ENCODE data around the gene CTIF. TPM values are rescaled to one million over a fixed set of nuclear protein-coding genes. Genes with fewer than 3 reads are reported as not detected.

CTIF gene
- total and polyA plus RNA-seq, 4 donors: 10.6 to 26.7 (median 12.3) TPM

DNA sequence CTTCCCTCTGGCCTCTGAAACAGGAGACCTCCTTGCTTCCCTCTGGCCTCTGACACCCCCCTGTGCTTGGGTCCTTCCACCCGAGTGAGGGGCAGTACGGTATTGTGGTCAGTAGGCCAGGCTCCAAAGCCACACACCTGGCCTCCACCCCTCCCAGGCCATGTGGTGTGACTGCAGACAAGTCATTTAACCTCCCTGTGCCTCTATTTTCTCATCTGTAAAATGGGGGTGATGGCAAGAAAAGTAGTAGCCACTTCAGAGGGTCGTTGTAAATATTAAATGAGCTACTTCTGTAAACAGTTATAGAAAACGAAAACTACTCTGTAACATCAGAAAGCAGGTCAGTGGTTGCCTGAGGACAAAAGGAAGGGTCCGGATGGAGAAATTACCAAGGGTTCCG is 337.8 kb downstream of the CTIF start:
- Histone ChIP-seq H3K27me3 (ENCODE audit: control insufficient read depth in 4 of 4, insufficient read depth in 4 of 4, low read length in 3 of 4) (no peaks in the 10 kb centered on the region), H3K4me3 (ENCODE audit: low read depth in 1 of 3, low read length in 3 of 3) (no peak overlapping the region), H3K4me1 (ENCODE audit: control insufficient read depth in 4 of 4, insufficient read depth in 4 of 4, low read length in 3 of 4) (no peaks in the 10 kb centered on the region), H3K9me3 (ENCODE audit: control insufficient read depth in 4 of 4, low read length in 3 of 4) (no peaks in the 10 kb centered on the region), H3K27ac (ENCODE audit: low read depth in 1 of 2, low read length in 2 of 2) (no peak overlapping the region), H3K36me3 (ENCODE audit: control insufficient read depth in 4 of 4, insufficient read depth in 3 of 4, low read depth in 1 of 4, low read length in 3 of 4) (no peaks in the 10 kb centered on the region), H3K9ac (ENCODE audit: low read depth in 1 of 2, low read length in 2 of 2) (no peak overlapping the region)
- WGBS: 97% methylated on average over 6 of the region's 6 CpGs
- TF ChIP-seq EGR1 (IDR thresholded peaks at IDR 0.05; ENCODE audit: low read depth in 2 of 2): no peak
- no peak for TF ChIP-seq RAD21 (IDR thresholded peaks at IDR 0.05)
- no peak for DNase-seq (ENCODE audit: low spot score)

GRCh38 chr18:48877941-48878340 is 339.1 kb downstream of the CTIF start:
- no peaks in the 10 kb centered on the region for H3K36me3 ChIP-seq (ENCODE audit: control insufficient read depth in 4 of 4, insufficient read depth in 3 of 4, low read depth in 1 of 4, low read length in 3 of 4)
- no peak for DNase-seq (ENCODE audit: low spot score)
- H3K27me3 ChIP-seq (ENCODE audit: control insufficient read depth in 4 of 4, insufficient read depth in 4 of 4, low read length in 3 of 4): no peaks in the 10 kb centered on the region
- H3K9ac ChIP-seq (ENCODE audit: low read depth in 1 of 2, low read length in 2 of 2): no peak overlapping the region
- TF ChIP-seq ZBTB33 (IDR thresholded peaks at IDR 0.05) (no peak), RXRA (IDR thresholded peaks at IDR 0.05) (no peak), SP1 (IDR thresholded peaks at IDR 0.05) (no peak), RAD21 (IDR thresholded peaks at IDR 0.05) (no peak), NR2F2 (IDR thresholded peaks at IDR 0.05) (no peak), JUND (IDR thresholded peaks at IDR 0.05) (no peak), HNF4G (IDR thresholded peaks at IDR 0.05) (no peak)
- TF ChIP-seq, protein P1, sequence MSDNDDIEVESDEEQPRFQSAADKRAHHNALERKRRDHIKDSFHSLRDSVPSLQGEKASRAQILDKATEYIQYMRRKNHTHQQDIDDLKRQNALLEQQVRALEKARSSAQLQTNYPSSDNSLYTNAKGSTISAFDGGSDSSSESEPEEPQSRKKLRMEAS (IDR thresholded peaks at IDR 0.05): no peak
- TF ChIP-seq, protein P2, sequence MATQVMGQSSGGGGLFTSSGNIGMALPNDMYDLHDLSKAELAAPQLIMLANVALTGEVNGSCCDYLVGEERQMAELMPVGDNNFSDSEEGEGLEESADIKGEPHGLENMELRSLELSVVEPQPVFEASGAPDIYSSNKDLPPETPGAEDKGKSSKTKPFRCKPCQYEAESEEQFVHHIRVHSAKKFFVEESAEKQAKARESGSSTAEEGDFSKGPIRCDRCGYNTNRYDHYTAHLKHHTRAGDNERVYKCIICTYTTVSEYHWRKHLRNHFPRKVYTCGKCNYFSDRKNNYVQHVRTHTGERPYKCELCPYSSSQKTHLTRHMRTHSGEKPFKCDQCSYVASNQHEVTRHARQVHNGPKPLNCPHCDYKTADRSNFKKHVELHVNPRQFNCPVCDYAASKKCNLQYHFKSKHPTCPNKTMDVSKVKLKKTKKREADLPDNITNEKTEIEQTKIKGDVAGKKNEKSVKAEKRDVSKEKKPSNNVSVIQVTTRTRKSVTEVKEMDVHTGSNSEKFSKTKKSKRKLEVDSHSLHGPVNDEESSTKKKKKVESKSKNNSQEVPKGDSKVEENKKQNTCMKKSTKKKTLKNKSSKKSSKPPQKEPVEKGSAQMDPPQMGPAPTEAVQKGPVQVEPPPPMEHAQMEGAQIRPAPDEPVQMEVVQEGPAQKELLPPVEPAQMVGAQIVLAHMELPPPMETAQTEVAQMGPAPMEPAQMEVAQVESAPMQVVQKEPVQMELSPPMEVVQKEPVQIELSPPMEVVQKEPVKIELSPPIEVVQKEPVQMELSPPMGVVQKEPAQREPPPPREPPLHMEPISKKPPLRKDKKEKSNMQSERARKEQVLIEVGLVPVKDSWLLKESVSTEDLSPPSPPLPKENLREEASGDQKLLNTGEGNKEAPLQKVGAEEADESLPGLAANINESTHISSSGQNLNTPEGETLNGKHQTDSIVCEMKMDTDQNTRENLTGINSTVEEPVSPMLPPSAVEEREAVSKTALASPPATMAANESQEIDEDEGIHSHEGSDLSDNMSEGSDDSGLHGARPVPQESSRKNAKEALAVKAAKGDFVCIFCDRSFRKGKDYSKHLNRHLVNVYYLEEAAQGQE (IDR thresholded peaks at IDR 0.05): no peak
- TF ChIP-seq, protein P3, sequence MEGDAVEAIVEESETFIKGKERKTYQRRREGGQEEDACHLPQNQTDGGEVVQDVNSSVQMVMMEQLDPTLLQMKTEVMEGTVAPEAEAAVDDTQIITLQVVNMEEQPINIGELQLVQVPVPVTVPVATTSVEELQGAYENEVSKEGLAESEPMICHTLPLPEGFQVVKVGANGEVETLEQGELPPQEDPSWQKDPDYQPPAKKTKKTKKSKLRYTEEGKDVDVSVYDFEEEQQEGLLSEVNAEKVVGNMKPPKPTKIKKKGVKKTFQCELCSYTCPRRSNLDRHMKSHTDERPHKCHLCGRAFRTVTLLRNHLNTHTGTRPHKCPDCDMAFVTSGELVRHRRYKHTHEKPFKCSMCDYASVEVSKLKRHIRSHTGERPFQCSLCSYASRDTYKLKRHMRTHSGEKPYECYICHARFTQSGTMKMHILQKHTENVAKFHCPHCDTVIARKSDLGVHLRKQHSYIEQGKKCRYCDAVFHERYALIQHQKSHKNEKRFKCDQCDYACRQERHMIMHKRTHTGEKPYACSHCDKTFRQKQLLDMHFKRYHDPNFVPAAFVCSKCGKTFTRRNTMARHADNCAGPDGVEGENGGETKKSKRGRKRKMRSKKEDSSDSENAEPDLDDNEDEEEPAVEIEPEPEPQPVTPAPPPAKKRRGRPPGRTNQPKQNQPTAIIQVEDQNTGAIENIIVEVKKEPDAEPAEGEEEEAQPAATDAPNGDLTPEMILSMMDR (IDR thresholded peaks at IDR 0.05; ENCODE audit: low read depth, low read length, missing input control): no peak
- TF ChIP-seq, protein P4, sequence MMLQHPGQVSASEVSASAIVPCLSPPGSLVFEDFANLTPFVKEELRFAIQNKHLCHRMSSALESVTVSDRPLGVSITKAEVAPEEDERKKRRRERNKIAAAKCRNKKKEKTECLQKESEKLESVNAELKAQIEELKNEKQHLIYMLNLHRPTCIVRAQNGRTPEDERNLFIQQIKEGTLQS (IDR thresholded peaks at IDR 0.05): no peak
- no peaks in the 10 kb centered on the region for H3K9me3 ChIP-seq (ENCODE audit: control insufficient read depth in 4 of 4, low read length in 3 of 4)
- 93% methylated on average over 3 of the region's 3 CpGs for WGBS
- no peaks in the 10 kb centered on the region for H3K4me1 ChIP-seq (ENCODE audit: control insufficient read depth in 4 of 4, insufficient read depth in 4 of 4, low read length in 3 of 4)
- H3K27ac ChIP-seq (ENCODE audit: low read depth in 1 of 2, low read length in 2 of 2): no peak overlapping the region
- H3K4me3 ChIP-seq (ENCODE audit: low read depth in 1 of 3, low read length in 3 of 3): no peak overlapping the region

All from liver (tissue), 9 donors.